Suprapubic skin (tissue), 4 donors: ENCODE measurements around the gene RIMOC1.

ENCODE experiments used
- EP300 ChIP-seq: sonication (generic); formaldehyde crosslinking; IDR thresholded peaks from one replicate; pipeline ENCODE4 v1.6.1; 2017; ENCODE audit warnings: antibody characterized with exemption
- POLR2AphosphoS5 ChIP-seq, 3 donors: sonication (generic); formaldehyde crosslinking; IDR thresholded peaks; one replicate each; pipeline ENCODE4 v1.6.1; 2017; ENCODE audit warnings: antibody characterized with exemption in 3 of 3
- TF ChIP-seq, protein P1 (sequence below), 2 donors: fragments of 200-600 bp in 1 of 2; fragments of 450-650 bp in 1 of 2; sonication (generic) in 1 of 2; IDR thresholded peaks; one replicate each; pipeline ENCODE4 v1.5.1; 2016 to 2019; ENCODE audit warnings: antibody characterized with exemption in 2 of 2, mild to moderate bottlenecking in 1 of 2, moderate library complexity in 1 of 2

DNA sequence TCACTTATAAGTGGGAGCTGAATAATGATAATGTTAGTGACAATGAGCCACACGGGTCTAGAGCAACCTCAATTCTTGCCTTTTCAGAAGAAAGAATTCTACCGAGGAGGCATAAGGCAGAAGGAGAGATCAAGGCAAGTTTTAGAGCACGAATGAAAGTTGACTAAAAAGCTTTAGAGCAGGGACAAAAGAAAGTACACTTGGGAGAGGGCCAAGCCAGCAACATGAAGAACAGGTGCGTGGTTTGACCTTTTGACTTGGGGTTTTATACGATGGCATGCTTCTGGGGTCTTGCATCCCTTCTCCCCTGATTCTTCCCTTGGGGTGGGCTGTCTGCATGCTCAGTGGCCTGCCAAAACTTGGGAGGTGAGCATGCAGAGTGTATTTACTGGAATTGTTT lies 21.4 kb upstream of the RIMOC1 start:
- TF ChIP-seq, protein P1, sequence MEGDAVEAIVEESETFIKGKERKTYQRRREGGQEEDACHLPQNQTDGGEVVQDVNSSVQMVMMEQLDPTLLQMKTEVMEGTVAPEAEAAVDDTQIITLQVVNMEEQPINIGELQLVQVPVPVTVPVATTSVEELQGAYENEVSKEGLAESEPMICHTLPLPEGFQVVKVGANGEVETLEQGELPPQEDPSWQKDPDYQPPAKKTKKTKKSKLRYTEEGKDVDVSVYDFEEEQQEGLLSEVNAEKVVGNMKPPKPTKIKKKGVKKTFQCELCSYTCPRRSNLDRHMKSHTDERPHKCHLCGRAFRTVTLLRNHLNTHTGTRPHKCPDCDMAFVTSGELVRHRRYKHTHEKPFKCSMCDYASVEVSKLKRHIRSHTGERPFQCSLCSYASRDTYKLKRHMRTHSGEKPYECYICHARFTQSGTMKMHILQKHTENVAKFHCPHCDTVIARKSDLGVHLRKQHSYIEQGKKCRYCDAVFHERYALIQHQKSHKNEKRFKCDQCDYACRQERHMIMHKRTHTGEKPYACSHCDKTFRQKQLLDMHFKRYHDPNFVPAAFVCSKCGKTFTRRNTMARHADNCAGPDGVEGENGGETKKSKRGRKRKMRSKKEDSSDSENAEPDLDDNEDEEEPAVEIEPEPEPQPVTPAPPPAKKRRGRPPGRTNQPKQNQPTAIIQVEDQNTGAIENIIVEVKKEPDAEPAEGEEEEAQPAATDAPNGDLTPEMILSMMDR (IDR thresholded peaks at IDR 0.05) = no peak
- TF ChIP-seq EP300 (no peak), POLR2AphosphoS5 (IDR thresholded peaks at IDR 0.05) (no peak)
